Neural cell (in vitro differentiated cells): Measurements from ENCODE around the gene EPB41L2.

Experiments
- CTCF ChIP-seq: fragments of 450-650 bp; IDR thresholded peaks from 2 replicates; pipeline ENCODE4 v1.5.1; 2014; ENCODE audit warnings: antibody characterized with exemption, mild to moderate bottlenecking, moderate library complexity; ENCODE audit not compliant: poor library complexity, severe bottlenecking
- EZH2 ChIP-seq: fragments of 200-600, 300-800 bp; shearing (Covaris generic), sonication (generic); IDR thresholded peaks from 2 replicates; pipeline ENCODE4 v1.6.1; 2014; ENCODE audit warnings: antibody characterized with exemption, low read length, borderline replicate concordance, mild to moderate bottlenecking; ENCODE audit not compliant: insufficient read depth, poor library complexity, severe bottlenecking
- TAF1 ChIP-seq: IDR thresholded peaks from 2 replicates; pipeline ENCODE4 v1.6.1; 2012; ENCODE audit warnings: low read depth

GRCh38 chr6:131038597-131039344, 24.3 kb downstream of the EPB41L2 start:
- no peak for TF ChIP-seq CTCF
- TF ChIP-seq EZH2, result no peak
- no peak for TF ChIP-seq TAF1
